Endometrium (tissue), 2 donors: ENCODE results near the gene NME7.
"Not testable (repeated sequence)": the region's sequence is repeated elsewhere in the genome, so short reads cannot be mapped to it uniquely, and the experiment has no call there.

Experiments
- FAIRE-seq: peaks from 2 replicates; lab custom pipeline; 2012; peaks lifted over from hg19 to GRCh38; lab: Jason Lieb, UNC
- donor health status: control.
- donor health status: control.

NME7 gene

DNA sequence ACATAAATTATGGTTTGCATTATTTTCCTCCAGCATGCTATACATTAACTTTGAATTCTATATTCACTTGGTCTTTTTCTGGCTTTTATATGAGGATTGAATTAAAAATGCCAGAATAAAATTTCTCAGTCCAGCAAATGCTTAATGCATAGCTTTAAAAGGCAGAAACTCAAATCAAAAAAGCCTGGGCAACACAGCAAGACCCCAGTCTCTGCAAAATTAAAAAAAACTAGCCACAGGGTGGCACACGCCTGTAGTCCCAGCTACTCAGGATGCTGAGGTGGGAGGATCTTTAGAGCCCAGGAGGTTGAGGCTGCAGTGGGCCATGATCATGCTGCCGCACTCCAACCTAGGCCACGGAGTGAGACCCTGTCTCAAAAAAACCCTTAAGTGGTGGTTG is 241.3 kb downstream of the NME7 start:
- FAIRE-seq = no peak

DNA sequence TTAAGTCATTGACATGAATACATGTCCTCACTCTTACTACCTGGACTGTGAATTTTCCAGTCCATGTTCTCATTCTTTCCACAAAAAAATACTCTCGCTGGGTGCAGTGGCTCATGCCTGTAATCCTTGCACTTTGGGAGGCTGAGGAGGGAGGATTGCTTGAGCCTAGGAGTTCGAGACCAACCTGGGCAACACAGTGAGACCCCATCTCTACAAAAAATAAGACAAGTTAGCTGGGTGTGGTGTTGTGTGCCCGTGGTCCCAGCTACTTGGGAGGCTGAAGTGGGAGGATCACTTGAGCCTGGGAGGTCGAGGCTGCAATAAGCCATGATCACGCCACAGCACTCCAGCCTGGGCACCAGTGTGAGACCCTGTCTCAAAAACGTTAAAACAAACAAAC is 242.0 kb downstream of the NME7 start:
- FAIRE-seq = not testable (repeated sequence)

DNA sequence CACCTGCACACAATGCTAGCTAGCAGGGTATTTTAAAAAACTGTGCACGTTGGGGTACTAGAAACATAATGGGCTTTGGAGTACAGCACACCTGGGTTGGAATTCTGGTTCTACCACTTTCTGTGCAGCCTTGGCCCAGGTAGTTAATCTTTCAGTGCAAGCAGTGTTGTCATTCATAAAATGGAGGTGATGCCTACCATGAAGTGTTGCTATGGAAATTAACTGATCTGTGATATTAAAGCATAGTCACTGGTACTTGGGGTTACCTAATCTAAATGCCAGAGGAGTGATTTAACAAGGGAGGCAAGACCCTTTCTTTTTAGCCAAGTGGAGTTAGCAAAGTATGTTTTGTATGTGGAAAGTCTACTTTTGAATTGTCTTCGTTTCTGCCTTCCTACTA is 243.1 kb downstream of the NME7 start:
- no peak for FAIRE-seq

DNA sequence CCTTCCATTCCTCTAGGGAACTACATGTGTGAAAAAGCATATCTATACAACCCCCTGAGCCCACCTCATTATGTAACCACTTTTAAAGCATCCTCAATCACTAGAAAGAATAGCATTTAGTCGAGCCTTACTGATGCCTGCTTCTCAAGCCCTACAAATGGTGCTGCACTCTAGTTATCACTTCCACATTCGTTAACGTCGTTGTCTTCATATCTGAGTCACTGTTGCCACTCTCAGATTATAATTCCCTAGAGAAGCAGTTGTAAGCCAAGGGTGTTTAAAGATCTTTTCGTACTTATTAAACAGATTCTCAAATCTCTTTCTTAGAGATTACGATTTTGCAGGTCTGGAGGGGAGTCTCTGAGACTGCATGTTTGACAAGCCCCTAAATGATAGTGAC is 244.6 kb downstream of the NME7 start:
- no peak for FAIRE-seq

DNA sequence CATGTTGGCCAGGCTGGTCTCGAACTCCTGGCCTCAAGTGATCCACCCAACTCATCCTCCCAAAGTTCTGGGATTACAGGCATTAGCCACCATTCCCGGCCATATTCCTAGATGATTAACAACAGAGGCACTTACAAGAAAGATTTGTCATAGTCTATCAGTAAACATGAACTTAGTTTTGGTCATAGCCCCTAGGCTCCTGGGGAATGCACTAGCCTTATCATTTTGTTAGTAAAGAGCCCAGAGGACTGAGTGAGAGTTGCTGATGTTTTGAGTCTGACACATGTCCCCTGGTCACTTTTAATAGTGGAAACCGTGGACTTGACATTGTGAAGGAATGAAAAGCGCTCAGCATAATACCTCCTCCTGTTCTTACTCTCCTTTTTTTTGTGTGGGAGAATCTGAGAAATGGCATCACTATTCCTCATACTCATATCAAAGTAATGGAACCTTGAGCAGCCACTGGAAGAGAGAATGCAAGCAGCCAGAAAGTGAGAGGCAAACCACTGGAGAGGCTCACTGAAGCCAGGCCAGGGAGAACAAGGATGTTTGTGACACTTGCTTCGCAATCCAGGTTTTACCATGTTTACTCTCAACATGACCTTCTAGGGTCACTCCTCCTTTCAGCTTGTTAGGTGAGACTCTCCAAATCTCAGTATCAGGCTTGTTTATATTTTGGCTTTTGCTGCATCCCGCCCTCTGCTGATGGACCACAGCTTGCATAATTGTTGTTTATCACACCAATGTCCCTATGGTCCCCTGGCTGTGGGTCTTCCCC is 246.3 kb downstream of the NME7 start:
- FAIRE-seq = no peak

DNA sequence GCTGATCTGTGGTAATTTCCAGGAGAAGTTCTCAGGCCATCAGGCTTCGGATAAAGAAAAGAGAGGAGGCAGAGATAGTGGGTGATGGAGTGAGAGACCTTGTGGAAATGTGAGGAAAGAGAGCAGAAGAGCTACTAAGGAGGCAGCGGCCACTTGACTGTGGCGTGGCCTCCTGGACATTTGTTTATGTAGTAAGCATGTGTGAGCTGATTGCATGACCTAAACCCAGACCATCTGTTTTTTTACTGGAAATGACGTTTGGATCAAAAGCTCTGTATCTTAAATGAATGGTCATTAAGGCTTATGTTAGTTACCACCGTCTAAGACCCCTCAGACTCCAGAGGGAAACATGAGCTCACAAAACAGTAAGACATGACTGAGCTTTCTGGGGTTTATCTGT is 247.5 kb downstream of the NME7 start:
- FAIRE-seq = no peak

DNA sequence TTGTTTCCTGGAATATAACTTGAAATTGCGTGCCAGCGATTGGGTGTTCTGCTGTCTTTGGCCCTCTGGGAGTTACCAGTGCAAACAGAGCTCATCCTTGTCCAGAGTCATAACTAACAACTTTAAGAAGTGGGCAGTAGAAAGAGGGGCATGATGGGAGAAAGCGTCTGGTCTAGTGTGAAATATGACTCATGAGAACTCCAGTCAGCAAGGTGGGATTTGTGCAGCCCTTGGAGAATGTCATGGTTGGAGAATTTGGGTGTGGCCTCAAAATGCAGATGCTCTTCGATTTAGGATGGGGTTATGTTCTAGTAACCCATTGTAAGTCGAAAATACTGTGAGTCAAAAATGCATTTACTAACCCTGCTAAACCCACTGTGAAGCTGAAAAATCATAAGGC is 248.2 kb downstream of the NME7 start:
- FAIRE-seq = no peak

DNA sequence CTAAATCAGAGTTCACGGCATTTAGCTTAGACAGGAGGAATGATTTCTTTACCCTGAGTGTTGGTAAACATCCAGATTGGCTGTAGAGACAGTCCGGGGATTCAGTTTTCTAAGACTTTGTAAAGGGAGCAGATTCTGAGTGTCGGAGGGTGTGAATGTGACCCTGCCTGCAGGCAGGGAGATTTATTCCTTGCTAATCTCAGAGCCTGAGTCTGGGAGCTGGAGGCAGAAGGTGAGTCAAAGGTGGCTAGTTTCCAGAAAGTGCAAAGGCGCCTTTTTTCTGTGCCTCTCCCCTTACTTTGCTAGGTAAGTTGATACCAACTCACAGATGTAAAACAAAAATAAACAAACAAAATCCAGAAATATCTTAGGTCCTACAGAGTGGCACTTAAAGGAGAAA is 249.4 kb downstream of the NME7 start:
- no peak for FAIRE-seq

DNA sequence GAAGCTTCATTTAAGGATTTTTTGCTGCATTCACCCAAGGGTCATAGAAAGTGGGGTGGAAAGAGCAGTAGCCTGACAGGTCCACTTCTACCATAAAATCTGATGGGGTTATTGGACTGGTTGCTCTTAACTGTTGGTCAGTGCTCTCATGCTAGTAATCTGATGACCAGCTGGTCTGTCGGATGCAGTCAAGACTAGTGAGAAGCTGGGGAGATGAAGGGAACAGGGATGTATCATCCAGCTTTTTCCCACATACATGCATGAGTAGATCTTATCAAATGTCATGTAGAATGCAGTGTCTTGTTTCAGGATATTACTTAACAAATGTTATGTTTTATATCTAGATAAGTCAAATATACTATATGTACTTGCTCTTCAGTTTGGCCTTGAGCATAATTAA is 250.0 kb downstream of the NME7 start:
- no peak for FAIRE-seq

DNA sequence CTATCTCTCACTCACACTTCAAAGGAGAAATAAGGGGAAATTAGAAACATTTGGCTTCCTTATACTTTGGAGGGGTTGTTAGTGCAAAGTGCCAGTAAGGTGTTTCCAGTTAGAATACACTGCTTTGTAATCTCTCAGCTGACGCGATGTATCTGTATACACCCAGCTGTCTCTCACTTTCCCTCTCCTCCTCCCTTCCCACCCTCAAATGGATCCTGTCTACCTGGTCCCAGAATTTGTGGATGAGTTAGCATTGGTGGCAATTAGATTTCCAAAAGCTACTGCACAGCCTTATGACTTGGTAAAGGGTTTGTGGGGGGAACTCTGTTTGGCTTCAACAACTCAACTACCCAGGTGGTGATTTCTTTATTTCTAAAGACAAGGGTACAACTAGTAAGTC is 250.6 kb downstream of the NME7 start:
- no peak for FAIRE-seq

DNA sequence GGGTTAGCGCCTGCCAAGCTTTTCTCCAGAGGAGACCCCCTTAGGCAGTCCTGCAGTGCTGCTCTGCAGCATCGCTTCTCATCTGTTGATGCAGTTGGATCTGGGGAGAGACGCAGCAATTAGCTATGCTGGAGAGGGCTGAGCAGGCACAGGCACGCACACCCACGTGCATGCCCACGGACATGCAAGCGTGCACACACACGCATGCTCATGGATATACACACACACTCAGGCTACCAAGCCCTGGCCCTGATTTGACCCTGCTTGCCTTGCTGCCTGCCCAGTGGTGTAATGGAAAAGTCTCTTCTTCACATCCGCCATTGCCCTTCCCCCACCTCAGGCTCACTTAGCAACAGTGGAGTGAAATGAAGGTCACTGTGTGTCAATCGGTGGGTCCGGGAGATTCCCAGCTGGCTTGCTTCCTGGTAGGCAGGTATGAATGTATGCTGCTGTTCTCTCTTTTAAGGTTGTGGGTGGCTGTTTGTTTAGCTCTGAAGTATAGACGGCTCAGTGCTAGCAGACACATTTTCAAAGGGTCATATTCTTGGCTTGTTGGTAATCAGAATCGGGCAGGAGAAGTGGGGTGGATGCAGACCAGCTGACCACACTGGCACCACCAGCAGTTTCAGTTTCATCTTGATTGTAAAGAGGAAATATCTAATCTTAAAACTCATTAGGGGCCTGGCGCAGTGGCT is 251.6 kb downstream of the NME7 start:
- no peak for FAIRE-seq

DNA sequence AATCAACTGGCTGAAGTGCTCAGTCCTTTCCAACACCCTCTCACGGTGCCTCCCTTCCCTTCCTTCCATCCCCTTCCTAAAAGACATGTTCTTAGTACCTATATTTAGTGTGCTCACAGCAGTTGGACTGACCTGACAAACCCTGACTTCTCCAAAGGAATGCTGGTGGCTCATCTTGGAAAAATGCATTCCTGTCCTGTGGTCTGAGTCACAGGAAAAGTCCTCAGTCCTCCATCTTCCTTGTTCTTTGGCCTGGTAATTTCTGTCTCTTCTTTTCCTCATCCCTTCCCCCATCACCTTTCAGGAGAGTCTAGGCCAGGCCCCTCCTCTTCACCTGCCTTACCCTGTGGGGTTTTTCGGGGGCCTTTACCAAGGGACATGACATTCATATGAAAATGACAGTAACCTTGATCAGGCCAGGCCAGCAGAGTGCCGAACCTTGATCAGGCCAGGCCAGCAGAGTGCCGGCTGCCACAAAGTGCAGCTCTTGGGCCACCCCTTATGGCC is 253.9 kb downstream of the NME7 start:
- FAIRE-seq = no peak

DNA sequence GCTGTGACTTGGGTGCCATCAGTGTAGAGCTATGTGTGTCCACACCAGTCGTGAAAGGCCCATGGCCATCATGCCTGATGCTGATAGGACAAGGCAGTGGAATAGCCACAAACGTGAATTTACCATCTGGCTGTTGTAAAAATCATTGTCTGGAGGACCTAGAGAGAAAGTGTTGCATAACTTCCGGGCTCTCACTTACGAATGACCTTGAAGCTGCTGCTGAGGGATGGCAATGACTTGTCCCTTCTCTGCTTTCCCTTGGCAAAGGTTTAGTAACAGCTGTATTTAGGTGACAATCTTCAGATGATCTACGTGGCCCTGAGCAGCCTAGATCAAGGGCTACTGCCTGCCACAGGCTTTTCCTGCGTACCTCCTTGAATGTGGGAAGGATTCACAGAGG is 255.4 kb downstream of the NME7 start:
- FAIRE-seq = no peak

DNA sequence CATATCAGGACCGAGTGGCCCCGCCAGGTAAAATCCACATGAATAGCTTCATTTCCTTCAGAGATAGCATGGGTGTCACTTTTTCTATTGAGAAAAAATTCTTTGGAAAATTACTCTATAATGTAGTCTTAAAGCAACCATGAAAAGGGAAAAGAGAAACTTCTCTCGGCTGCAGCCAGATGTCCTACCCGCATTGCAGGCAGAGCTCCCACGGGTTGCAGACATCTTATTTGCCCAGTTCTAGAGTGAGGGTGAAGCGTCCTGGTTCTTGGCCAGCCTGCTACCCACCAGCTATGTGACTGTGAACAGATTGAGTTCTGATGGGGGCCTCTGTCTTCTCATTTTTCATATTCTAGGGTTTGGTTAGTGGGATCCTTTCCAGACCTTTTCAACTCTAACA is 256.1 kb downstream of the NME7 start:
- FAIRE-seq = no peak

DNA sequence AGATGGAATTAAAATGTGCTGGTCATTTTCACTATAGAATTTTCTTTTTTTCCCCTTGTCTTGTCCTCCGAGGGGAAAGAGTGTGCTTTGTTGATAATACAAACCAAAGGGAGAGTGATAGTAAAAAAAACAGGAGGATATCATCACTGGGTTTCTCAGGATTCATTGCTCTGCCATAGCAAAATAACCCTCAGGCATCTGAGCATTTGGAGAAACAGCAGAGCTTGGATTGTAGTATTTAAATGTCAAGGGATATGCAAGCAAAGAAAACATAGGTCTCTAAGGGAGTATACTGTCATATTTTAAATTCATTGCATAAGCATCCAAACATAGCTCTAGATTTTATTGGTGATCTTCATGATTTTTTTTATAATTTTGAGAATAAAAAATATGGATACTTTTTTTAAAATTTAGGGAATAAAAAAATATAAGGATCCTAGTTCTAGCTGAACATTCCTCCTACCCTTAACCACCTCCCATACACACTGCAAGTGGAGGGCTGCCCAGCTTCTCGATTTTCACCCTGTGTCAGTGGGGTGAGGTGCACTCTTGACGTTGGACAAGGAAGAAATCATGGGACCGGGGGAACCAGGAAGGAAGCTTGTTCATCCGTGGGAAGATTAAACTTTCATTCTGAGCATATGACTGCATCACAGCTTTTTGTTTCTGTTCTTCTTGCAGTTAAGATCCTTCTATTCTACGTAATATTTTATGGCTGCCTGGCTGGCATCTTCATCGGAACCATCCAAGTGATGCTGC is 256.7 kb downstream of the NME7 start:
- FAIRE-seq = no peak

DNA sequence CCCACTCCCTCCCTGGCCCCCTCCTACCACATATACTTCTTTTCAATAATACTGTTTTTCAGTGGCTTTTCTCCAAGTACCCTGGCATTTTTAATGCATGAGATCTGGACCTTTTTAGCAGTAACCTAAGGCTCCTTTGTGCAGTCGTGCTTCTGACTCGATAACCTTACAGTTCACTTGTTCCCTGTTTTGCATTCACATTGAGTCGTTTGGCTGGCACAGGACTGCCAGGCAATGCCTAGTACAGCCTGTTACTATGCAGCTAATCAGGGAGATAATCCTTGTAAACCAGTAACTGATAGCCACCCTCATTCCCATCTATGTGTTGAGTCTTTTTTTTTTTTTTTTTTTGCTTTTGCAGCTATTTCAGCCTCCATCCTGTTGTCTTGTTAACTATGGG is 257.4 kb downstream of the NME7 start:
- FAIRE-seq = no peak

DNA sequence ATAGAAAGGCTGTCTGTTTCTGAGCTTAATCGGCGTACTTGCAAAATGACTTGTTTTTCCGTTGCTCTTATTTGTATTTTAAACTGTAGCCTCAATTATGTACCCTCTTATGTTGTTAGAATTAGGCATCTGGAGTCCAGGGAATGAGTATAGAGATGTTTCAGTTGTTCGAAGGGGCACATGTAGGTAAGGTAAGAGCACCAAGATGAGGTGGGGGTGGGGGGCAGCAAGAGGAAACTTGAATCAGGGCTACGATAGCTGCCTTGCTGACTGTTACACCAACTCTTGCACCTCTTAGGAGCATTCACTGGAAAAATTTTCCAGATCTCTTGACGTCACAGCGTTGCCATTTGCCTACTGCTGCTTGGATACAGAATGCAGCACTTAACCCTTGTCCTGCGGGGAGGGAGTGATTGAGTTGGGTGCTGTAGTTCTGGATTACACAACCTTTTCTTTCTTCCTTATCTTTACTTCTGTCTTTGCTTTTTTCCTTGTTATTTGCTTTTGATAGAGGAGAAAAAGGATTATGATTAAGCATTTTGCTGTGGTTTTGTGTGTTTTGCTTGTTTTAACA is 257.9 kb downstream of the NME7 start:
- no peak for FAIRE-seq

DNA sequence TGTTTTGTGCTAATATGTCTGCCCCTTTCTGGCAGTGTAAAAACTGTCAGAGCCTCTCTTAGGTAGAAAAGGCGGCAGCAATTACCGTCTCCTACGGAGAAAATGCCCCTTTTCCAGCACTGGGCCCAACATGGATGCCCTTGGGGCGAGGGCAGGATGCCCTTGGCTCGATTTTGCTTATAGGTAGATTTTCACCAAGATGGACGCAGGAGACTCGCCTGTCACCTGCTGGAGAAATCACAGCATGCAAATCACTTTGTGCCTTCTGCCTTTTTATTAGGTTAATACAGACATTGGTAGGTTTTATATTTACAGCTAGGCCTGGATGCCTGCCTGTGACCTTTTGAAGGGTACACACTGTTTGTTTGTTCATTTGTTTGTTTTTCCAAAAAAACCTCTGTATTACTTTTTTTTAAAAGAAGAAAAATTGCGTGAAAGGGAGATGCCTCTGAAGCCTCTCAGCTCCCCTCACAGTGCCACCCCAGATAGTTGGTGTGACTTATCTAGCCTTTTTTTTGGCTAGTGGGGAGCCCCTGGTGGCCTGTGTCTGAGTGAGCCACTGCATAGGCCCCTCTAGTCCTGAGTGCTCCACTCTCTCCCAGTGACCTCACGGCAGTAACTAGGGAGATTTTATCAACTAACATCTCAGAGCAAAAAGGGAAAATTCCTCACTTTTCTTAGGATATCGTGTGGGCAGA is 258.6 kb downstream of the NME7 start:
- FAIRE-seq = no peak

DNA sequence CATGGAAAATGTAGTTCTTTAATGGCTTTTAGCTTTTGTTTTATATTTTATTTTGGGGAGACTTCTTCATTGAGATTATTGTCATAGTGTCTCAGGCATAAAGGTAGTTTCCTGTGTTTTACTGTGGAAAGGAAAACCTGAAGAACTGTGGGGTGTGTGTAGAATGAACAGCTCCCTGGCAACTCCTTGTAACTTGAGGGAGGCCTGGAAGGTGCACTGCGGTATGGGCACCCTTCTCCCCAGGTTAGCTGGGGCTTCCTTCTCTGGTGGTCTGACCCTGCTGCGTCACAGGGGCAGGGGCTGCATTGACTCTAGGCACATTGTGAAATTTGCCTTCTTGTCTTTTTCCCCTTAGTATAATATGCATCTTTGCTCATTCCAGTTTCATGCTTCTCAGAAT is 259.4 kb downstream of the NME7 start:
- no peak for FAIRE-seq

DNA sequence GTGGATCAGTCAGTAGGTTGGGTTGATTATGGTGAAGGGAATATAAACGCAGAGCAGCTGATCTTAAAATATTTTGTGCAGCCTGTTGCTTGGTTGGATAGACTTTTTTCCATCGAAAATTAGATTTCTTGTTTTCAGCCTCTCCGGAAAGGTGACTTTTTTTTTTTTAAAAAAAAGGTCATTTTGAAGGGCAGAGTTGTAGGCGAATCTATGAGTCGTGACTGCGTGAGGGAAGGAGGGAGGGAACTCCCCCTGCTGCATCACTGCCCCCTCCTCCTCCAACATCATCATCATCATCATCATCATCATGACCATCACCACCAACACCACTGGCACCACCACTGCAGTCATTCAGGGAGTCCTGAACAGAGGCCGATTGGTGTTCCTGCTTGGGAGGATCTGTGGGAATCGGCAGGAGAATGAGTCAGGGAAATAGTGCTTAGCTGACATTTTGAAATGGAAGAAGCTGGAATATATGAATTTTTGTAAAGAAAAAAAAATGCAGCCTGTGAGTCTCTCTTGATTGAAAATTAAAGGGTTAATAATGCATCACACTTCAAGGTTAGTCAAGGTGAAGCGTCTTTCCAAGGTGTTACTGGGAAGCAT is 259.9 kb downstream of the NME7 start:
- no peak for FAIRE-seq

DNA sequence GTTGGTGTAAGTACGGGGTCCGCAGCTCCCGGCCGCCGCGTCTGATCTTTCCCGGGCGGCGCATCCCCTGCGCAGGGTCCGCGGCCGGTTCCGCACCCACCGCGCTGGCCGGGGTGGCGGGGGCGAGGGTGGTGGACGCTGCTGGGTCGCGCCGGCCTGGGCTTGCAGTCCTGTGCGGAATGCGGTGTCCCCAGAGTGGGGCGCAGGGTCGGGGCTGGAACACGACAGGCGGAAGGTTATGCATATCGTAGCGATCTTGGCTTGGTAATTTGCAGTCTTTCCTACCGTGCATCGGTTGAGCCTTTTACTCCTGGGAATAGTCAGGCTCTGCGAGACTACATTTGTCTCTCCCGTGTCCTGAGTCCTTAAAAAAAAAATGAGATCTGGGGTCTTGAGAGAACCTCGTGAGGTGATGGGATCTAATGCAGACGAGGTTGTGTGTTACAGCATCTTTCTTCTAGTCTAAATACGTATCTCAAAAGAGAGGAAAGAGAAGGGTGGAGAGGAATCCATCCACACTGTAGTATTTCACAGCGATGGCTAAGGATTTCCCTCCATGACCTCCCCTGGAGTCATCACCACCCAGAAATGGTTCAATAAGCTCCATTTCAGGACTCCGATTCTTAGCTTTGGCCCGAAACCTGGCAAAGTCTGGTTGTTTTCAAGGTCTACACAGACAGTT is 260.5 kb downstream of the NME7 start:
- no peak for FAIRE-seq
